Neural crest cell (in vitro differentiated cells): ENCODE results near the gene MYO16. TPM values are rescaled to one million over a fixed set of nuclear protein-coding genes. Genes with fewer than 3 reads are reported as not detected.
A peak's percentile ranks its signal among the peaks of the same experiment; 100 is the strongest.
"Not testable (repeated sequence)": the region's sequence is repeated elsewhere in the genome, so short reads cannot be mapped to it uniquely, and the experiment has no call there.

Experiments
- DNase-seq: peaks from one replicate; pipeline ENCODE4 v3.0.0; 2021; ENCODE audit warnings: low read depth, mixed read lengths, low spot score
- H3K27ac Mint-ChIP-seq: one replicate; pipeline ENCODE4 v1.8.0; 2021; ENCODE audit warnings: mild to moderate bottlenecking, mixed read lengths; ENCODE audit not compliant: unreplicated experiment
- H3K27me3 Mint-ChIP-seq: 2 replicates; pipeline ENCODE4 v1.8.0; 2021; ENCODE audit warnings: low read depth, mild to moderate bottlenecking, mixed read lengths
- H3K36me3 Mint-ChIP-seq: 2 replicates; pipeline ENCODE4 v1.8.0; 2021; ENCODE audit warnings: low read depth, mild to moderate bottlenecking, mixed read lengths
- H3K4me1 Mint-ChIP-seq: 2 replicates; pipeline ENCODE4 v1.8.0; 2021; ENCODE audit warnings: mixed read lengths
- H3K4me3 Mint-ChIP-seq: one replicate; pipeline ENCODE4 v1.8.0; 2021; ENCODE audit warnings: mild to moderate bottlenecking, mixed read lengths
- H3K9me3 Mint-ChIP-seq: 2 replicates; pipeline ENCODE4 v1.8.0; 2021; ENCODE audit warnings: mixed read lengths
- total RNA-seq: library from RNA; stranded (reverse); gene quantifications from 2 replicates; pipeline ENCODE4 v1.2.1, GENCODE V29; 2021
- TF ChIP-seq, protein P1 (sequence below): fragments of 200-600 bp; sonication (generic); conservative IDR thresholded peaks from 2 replicates; pipeline ENCODE4 v1.5.0; 2021; ENCODE audit warnings: antibody characterized with exemption, mild to moderate bottlenecking

MYO16 gene
- total RNA-seq, 1 donor from 2014 or later = 3.3 TPM

DNA sequence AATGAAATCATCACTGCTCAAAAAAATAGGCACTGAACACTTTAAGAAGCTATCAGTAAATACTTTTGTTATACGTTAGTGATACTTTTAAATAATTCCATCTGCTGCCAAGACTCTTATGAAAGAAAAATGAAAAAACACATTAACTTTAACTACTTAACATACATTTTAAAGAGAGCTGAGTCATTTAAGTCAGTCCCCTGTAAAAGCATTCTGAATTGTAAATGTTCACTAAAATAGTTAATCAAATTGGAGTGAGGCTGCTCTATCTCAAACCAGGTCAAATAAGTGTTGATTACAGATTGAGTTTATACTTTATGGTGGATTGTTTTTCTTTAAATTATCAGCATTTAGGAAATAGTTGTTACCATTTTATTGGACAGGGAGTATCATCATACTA lies 274.2 kb downstream of the MYO16 start:
- H3K27ac Mint-ChIP-seq = no peak overlapping the region
- H3K27me3 Mint-ChIP-seq = no peaks in the 10 kb centered on the region
- no peak overlapping the region for H3K4me3 Mint-ChIP-seq
- DNase-seq = no peak
- H3K9me3 Mint-ChIP-seq = no peaks in the 10 kb centered on the region
- TF ChIP-seq, protein P1, sequence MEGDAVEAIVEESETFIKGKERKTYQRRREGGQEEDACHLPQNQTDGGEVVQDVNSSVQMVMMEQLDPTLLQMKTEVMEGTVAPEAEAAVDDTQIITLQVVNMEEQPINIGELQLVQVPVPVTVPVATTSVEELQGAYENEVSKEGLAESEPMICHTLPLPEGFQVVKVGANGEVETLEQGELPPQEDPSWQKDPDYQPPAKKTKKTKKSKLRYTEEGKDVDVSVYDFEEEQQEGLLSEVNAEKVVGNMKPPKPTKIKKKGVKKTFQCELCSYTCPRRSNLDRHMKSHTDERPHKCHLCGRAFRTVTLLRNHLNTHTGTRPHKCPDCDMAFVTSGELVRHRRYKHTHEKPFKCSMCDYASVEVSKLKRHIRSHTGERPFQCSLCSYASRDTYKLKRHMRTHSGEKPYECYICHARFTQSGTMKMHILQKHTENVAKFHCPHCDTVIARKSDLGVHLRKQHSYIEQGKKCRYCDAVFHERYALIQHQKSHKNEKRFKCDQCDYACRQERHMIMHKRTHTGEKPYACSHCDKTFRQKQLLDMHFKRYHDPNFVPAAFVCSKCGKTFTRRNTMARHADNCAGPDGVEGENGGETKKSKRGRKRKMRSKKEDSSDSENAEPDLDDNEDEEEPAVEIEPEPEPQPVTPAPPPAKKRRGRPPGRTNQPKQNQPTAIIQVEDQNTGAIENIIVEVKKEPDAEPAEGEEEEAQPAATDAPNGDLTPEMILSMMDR = no peak
- H3K36me3 Mint-ChIP-seq = no peaks in the 10 kb centered on the region
- no peaks in the 10 kb centered on the region for H3K4me1 Mint-ChIP-seq

DNA sequence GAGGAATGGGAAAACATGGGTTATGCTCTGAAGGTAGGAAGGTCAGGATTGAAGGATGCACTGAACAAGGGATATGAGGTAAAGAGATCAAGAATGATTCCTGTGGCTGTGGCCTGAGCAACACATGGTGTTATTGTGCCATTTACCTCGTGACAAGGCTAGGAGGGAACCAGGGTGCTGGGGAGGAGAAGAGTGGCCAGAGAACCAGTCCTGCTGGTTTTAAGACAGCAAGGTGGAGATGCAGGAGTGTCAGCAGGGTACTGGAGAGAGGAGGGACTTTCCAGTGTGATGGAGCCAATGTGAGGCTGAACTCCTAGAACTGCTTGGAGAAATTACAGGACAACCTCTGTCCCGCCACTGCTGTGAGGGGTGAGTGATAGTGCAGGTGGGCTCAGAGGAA lies 282.4 kb downstream of the MYO16 start:
- Mint-ChIP-seq H3K27ac (no peak overlapping the region), H3K36me3 (no peaks in the 10 kb centered on the region), H3K4me3 (no peak overlapping the region), H3K27me3 (no peaks in the 10 kb centered on the region), H3K9me3 (no peaks in the 10 kb centered on the region), H3K4me1 (peaks cover 16% of the 10 kb centered on the region)
- no peak for DNase-seq
- TF ChIP-seq, protein P1 = no peak

DNA sequence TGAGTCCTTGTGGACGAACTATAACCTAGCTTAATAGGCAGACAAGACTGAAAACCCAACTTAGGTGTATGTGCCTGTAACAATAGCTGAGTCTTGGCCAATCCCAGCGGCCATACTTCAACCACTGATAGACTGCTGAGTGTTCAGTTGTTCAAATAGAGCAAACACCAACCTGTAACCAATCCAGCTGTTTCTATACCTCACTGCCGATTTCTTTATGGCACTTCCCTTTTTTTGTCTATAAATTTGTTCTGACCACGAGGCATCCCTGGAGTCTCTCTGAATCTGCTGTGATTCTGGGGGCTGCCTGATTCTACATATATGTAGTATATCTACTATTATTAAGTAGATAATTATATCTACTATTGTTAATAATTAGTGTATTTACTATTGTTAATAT lies 284.3 kb downstream of the MYO16 start:
- peaks cover 16% of the 10 kb centered on the region for H3K4me1 Mint-ChIP-seq
- DNase-seq, H3K9me3 Mint-ChIP-seq, H3K36me3 Mint-ChIP-seq, H3K27me3 Mint-ChIP-seq, H3K27ac Mint-ChIP-seq, H3K4me3 Mint-ChIP-seq: not testable (repeated sequence)

DNA sequence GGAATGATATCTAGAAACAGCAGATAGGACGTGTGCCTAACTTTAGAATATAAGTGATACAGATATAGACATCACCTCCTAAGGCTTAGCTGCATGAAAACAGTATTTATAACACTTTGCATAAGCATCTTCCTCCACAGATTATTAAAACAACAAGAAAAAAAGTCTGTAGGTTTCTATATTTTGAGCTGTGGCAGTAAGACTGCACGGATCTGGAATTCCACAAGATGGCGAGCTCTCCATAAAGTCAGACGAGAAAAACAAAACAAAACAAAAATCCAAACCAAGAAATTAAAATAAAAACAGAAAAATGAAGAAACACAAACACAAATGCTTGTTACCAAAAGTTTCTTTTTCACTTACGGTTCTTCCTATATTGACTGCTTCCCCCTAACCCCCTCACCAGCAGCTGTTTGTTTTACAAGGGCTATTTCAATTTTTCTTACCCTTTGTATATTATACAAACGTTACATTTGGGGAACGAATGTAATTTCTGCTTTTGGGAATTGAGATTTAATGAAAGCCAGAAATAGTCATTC lies 285.8 kb downstream of the MYO16 start:
- DNase-seq = no peak
- Mint-ChIP-seq H3K4me1 (peaks cover 16% of the 10 kb centered on the region), H3K9me3 (no peaks in the 10 kb centered on the region), H3K27ac (peak overlapping the region; percentile 9), H3K36me3 (no peaks in the 10 kb centered on the region), H3K27me3 (no peaks in the 10 kb centered on the region), H3K4me3 (peak overlapping the region; percentile 11)
- TF ChIP-seq, protein P1 = peak; percentile 75

DNA sequence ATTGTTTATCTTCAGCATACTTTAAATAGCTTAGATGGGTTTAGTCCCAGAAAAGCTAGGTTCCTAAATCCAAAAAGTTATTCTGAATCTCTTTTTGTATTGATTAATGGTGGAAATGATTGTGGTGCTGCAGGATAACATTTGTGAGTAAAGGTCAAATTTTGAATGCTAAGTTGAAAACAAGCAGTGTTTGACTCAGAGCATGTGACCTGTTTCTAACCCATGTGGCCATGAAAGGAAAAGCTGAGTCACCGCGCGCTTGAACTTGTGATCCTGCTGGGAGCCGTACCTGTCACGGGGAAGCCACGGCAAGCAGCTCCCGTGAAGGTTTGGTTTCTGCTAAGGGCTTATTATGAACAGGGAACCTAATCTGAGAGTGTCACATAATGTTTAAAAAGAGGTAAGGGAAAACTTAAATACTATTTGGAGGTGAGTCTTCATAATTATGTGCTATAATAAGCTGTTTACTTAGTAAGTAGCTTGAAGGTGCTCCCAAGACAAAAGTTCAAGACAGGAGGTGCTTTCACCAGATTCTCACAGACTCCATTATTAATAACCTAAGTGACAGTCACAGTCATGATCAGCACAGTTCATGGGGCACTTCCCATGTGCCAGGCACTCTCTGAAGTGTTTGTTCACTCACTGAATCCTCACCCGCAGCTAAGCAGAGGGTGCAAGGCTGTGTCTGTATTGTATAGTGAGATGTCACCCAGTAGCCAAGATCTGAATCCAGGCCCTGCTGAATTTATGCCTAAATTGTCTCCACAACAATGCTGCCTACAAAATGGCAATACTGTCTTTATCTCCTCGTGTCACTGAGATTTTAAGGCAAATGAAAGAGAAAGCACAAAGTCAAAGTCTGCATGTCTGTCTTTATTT lies 286.5 kb downstream of the MYO16 start:
- no peaks in the 10 kb centered on the region for H3K9me3 Mint-ChIP-seq
- peak overlapping the region; percentile 94 for H3K27ac Mint-ChIP-seq
- no peak overlapping the region for H3K4me3 Mint-ChIP-seq
- H3K27me3 Mint-ChIP-seq = no peaks in the 10 kb centered on the region
- TF ChIP-seq, protein P1 = no peak
- DNase-seq = peak; percentile 12
- no peaks in the 10 kb centered on the region for H3K36me3 Mint-ChIP-seq
- peaks cover 16% of the 10 kb centered on the region for H3K4me1 Mint-ChIP-seq

DNA sequence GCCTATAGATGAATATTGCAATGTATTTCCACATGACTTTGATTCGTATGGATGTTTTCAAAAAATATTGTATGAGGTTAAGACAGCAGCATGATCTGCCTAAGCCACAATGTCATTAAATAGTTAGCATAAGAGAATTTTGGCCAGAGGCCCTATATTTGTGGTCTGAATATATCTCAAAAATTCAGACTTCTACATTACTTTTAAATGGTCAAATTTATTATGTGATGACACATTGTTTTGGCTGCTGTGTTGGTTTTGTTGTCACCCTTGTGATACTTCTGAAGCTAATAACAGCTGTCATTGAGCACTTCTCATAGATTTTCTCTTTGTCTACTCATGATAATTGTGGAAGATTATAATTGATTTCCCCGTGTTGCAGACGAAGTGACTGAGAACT lies 288.2 kb downstream of the MYO16 start:
- Mint-ChIP-seq H3K27me3 (no peaks in the 10 kb centered on the region), H3K27ac (no peak overlapping the region), H3K9me3 (no peaks in the 10 kb centered on the region), H3K4me3 (no peak overlapping the region), H3K4me1 (peaks cover 16% of the 10 kb centered on the region), H3K36me3 (no peaks in the 10 kb centered on the region)
- no peak for DNase-seq
- TF ChIP-seq, protein P1 = no peak
